ENCODE measurements around the gene KLF13. TPM values are rescaled to one million over a fixed set of nuclear protein-coding genes. Genes with fewer than 3 reads are reported as not detected.

Gene KLF13
- total RNA-seq, 2 donors from 2014 or later = 18.7 to 18.9 TPM

DNA sequence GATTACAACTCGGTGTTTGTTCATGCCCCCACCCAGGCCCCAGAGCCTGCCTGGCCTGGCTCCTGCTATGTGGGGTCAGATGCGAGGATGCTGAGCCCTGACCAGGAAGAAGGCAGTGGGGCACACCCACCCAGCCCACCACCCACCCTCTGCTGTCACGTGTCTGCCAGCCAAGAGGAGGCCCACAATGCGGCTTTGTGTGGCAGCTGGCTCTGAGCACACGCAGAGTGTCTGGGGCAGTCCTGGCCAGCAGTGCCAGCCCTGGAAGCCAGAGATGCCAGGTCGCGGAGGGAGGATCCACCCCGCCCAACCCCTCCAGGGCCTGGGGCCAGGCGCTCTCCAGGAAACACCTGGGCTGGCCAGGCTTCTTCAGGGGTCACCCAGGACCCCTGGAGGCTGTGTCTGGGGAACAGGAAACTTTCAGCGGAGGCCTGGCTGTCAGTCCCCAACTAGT is 26.4 kb upstream of the KLF13 start:
- 92 to 95% methylated on average over 7 to 10 of the region's 10 CpGs for WGBS, 2 experiments (ENCODE audit: insufficient coverage in 1 of 2, insufficient read length in 1 of 2)
- H3K36me3 ChIP-seq (ENCODE audit: control insufficient read depth, insufficient read depth, low read length) = no peaks in the 10 kb centered on the region
- peaks cover 11% of the 10 kb centered on the region for H3K27me3 ChIP-seq (ENCODE audit: control insufficient read depth, insufficient read depth, low read length, poor library complexity, severe bottlenecking)
- no peak overlapping the region for H3K27ac ChIP-seq (ENCODE audit: low read depth, low read length)
- Mint-ChIP-seq H3K4me3 (no peak overlapping the region), H3K4me1 (peaks cover 31% of the 10 kb centered on the region), H3K27me3 (ENCODE audit: insufficient read depth) (peaks cover 10% of the 10 kb centered on the region), H3K36me3 (ENCODE audit: low read depth) (no peaks in the 10 kb centered on the region), H3K9me3 (no peaks in the 10 kb centered on the region), H3K27ac (no peak overlapping the region)
- H3K4me3 ChIP-seq (ENCODE audit: low read length) = no peak overlapping the region
- DNase-seq = peak; percentile 26
- H3K9me3 ChIP-seq (ENCODE audit: control insufficient read depth, low read length) = no peaks in the 10 kb centered on the region
- H3K9ac ChIP-seq (ENCODE audit: extremely low read depth, low read length, poor library complexity, severe bottlenecking) = no peak overlapping the region
- TF ChIP-seq, protein P1, sequence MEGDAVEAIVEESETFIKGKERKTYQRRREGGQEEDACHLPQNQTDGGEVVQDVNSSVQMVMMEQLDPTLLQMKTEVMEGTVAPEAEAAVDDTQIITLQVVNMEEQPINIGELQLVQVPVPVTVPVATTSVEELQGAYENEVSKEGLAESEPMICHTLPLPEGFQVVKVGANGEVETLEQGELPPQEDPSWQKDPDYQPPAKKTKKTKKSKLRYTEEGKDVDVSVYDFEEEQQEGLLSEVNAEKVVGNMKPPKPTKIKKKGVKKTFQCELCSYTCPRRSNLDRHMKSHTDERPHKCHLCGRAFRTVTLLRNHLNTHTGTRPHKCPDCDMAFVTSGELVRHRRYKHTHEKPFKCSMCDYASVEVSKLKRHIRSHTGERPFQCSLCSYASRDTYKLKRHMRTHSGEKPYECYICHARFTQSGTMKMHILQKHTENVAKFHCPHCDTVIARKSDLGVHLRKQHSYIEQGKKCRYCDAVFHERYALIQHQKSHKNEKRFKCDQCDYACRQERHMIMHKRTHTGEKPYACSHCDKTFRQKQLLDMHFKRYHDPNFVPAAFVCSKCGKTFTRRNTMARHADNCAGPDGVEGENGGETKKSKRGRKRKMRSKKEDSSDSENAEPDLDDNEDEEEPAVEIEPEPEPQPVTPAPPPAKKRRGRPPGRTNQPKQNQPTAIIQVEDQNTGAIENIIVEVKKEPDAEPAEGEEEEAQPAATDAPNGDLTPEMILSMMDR (conservative IDR thresholded peaks at IDR 0.05) = no peak
- H3K4me1 ChIP-seq (ENCODE audit: control insufficient read depth, insufficient read depth, low read length) = peaks cover 13% of the 10 kb centered on the region

DNA sequence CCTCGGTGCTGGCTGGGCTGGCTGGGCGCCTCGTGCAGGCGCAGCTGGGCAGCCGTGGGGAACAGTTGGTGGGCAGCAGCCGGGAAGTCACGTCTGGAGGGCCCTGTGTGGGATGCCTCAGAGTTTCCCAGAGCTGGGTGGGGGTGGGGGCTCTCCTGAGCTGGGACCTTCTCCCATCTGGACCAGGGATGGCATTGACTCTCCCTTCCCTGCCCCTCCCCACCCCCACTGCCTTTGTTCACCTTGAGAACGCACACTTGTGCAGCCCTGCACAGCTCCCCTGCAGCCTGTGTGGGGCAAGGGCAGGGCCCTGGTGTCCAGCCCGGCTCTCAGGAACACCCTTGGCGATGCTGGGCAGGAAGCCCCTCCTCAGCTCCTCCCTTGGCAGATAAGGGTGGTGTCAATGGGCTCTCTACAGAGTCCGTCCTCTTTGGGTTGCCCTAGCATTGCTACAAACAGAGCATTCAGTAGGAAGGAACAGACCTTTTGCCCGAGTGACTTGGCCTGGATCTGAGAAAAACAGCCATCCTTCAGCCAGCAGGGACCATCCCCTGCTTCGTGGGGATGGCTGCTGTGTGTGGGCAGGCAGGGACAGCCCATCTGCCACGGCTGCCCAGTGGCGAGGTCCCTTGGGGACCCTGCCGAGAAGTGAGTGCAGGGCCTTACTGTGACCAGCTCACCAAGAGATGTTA is 25.5 kb upstream of the KLF13 start:
- peak overlapping the region; percentile 66 for H3K27ac ChIP-seq (ENCODE audit: low read depth, low read length)
- peak; percentile 42 for DNase-seq
- 85 to 92% methylated on average over 5 to 16 of the region's 16 CpGs for WGBS, 2 experiments (ENCODE audit: insufficient coverage in 1 of 2, insufficient read length in 1 of 2)

DNA sequence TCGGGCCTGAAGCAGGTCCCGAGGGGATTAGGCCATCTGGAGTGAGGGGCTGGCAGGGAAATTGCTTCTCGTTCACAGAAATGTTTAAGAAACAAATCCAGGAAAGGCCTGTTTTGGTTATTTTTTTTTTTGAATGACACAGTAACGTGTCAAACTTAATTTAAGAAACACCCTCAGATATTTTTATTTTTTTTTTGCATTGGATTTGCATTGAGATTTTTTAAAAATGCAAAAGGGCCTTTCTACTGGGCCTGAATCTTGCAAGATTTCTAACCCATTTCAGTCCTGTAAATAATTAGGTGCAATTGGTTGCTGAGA is 25.0 kb upstream of the KLF13 start:
- no peaks in the 10 kb centered on the region for H3K36me3 Mint-ChIP-seq (ENCODE audit: low read depth)
- H3K4me3 Mint-ChIP-seq = no peak overlapping the region
- Histone ChIP-seq H3K4me1 (ENCODE audit: control insufficient read depth, insufficient read depth, low read length) (peaks cover 17% of the 10 kb centered on the region), H3K9ac (ENCODE audit: extremely low read depth, low read length, poor library complexity, severe bottlenecking) (no peak overlapping the region), H3K27me3 (ENCODE audit: control insufficient read depth, insufficient read depth, low read length, poor library complexity, severe bottlenecking) (peaks cover 25% of the 10 kb centered on the region), H3K36me3 (ENCODE audit: control insufficient read depth, insufficient read depth, low read length) (no peaks in the 10 kb centered on the region), H3K4me3 (ENCODE audit: low read length) (no peak overlapping the region), H3K9me3 (ENCODE audit: control insufficient read depth, low read length) (no peaks in the 10 kb centered on the region), H3K27ac (ENCODE audit: low read depth, low read length) (no peak overlapping the region)
- no peak for DNase-seq
- TF ChIP-seq, protein P1 (conservative IDR thresholded peaks at IDR 0.05) = no peak
- peaks cover 21% of the 10 kb centered on the region for H3K27me3 Mint-ChIP-seq (ENCODE audit: insufficient read depth)
- H3K9me3 Mint-ChIP-seq = no peaks in the 10 kb centered on the region
- peaks cover 28% of the 10 kb centered on the region for H3K4me1 Mint-ChIP-seq
- WGBS, 2 experiments (ENCODE audit: insufficient coverage in 1 of 2, insufficient read length in 1 of 2) = 82 to 86% methylated on average over 3 of the region's 4 CpGs
- no peak overlapping the region for H3K27ac Mint-ChIP-seq

More for the DNA sequence above, 25.5 kb upstream of the KLF13 start:
- peaks cover 20% of the 10 kb centered on the region for H3K27me3 ChIP-seq (ENCODE audit: control insufficient read depth, insufficient read depth, low read length, poor library complexity, severe bottlenecking)
- no peak overlapping the region for H3K9ac ChIP-seq (ENCODE audit: extremely low read depth, low read length, poor library complexity, severe bottlenecking)
- H3K36me3 Mint-ChIP-seq (ENCODE audit: low read depth) = no peaks in the 10 kb centered on the region
- H3K4me3 ChIP-seq (ENCODE audit: low read length) = no peak overlapping the region
- H3K4me1 ChIP-seq (ENCODE audit: control insufficient read depth, insufficient read depth, low read length) = peaks cover 13% of the 10 kb centered on the region
- no peaks in the 10 kb centered on the region for H3K9me3 ChIP-seq (ENCODE audit: control insufficient read depth, low read length)
- H3K27me3 Mint-ChIP-seq (ENCODE audit: insufficient read depth) = peaks cover 15% of the 10 kb centered on the region
- no peak overlapping the region for H3K4me3 Mint-ChIP-seq
- no peak overlapping the region for H3K27ac Mint-ChIP-seq
- no peaks in the 10 kb centered on the region for H3K36me3 ChIP-seq (ENCODE audit: control insufficient read depth, insufficient read depth, low read length)
- peaks cover 31% of the 10 kb centered on the region for H3K4me1 Mint-ChIP-seq
- TF ChIP-seq, protein P1 (conservative IDR thresholded peaks at IDR 0.05) = no peak
- H3K9me3 Mint-ChIP-seq = no peaks in the 10 kb centered on the region
